ENCODE results near the gene OBSL1.

OBSL1 gene

GRCh38 chr2:219517954-219518778 lies 53.2 kb downstream of the OBSL1 start:
- TF ChIP-seq ZNF274 (IDR thresholded peaks at IDR 0.05; ENCODE audit: low read depth, low read length), result no peak
- no peak overlapping the region for H3K4me3 ChIP-seq (ENCODE audit: low read length)

GRCh38 chr2:219516888-219517287 lies 54.5 kb downstream of the OBSL1 start:
- no peak for TF ChIP-seq ZNF274 (IDR thresholded peaks at IDR 0.05; ENCODE audit: low read depth, low read length)
- H3K4me3 ChIP-seq (ENCODE audit: low read length), result no peak overlapping the region

- no peak overlapping the region for H3K4me3 ChIP-seq (ENCODE audit: low read length)
- no peak for TF ChIP-seq ZNF274 (IDR thresholded peaks at IDR 0.05; ENCODE audit: low read depth, low read length)
These were observed 55.3 kb downstream of the OBSL1 start for GRCh38 chr2:219515874-219516629.

GRCh38 chr2:219514836-219515235 lies 56.5 kb downstream of the OBSL1 start:
- no peak for TF ChIP-seq ZNF274 (IDR thresholded peaks at IDR 0.05; ENCODE audit: low read depth, low read length)
- no peak overlapping the region for H3K4me3 ChIP-seq (ENCODE audit: low read length)

- H3K4me3 ChIP-seq (ENCODE audit: low read length), result no peak within 1 kb of the TSS
- no peak for TF ChIP-seq ZNF274 (IDR thresholded peaks at IDR 0.05; ENCODE audit: low read depth, low read length)
These were observed 57.1 kb downstream of the OBSL1 start, which contains the start of gene ASIC4 for GRCh38 chr2:219514196-219514761. Gene ASIC4 (plus strand): TSS chr2:219514482. CDS start chr2:219514725, 243 bp downstream.

- no peak for TF ChIP-seq ZNF274 (IDR thresholded peaks at IDR 0.05; ENCODE audit: low read depth, low read length)
- H3K4me3 ChIP-seq (ENCODE audit: low read length), result no peak overlapping the region
These were observed 57.6 kb downstream of the OBSL1 start for GRCh38 chr2:219513787-219514186.

GRCh38 chr2:219512524-219513216 lies 58.7 kb downstream of the OBSL1 start:
- TF ChIP-seq ZNF274 (IDR thresholded peaks at IDR 0.05; ENCODE audit: low read depth, low read length), result no peak
- H3K4me3 ChIP-seq (ENCODE audit: low read length), result no peak overlapping the region

GRCh38 chr2:219511547-219512325 lies 59.6 kb downstream of the OBSL1 start:
- TF ChIP-seq ZNF274 (IDR thresholded peaks at IDR 0.05; ENCODE audit: low read depth, low read length), result no peak

GRCh38 chr2:219510512-219511135 lies 60.7 kb downstream of the OBSL1 start:
- H3K4me3 ChIP-seq (ENCODE audit: low read length), result no peak overlapping the region
- no peak for TF ChIP-seq ZNF274 (IDR thresholded peaks at IDR 0.05; ENCODE audit: low read depth, low read length)

More at GRCh38 chr2:219511547-219512325, 59.6 kb downstream of the OBSL1 start:
- H3K4me3 ChIP-seq (ENCODE audit: low read length), result no peak overlapping the region

- no peak overlapping the region for H3K4me3 ChIP-seq (ENCODE audit: low read length)
These were observed 61.4 kb downstream of the OBSL1 start for GRCh38 chr2:219509780-219510511.

GRCh38 chr2:219508971-219509779 lies 62.2 kb downstream of the OBSL1 start:
- H3K4me3 ChIP-seq (ENCODE audit: low read length), result no peak overlapping the region
- no peak for TF ChIP-seq ZNF274 (IDR thresholded peaks at IDR 0.05; ENCODE audit: low read depth, low read length)

More at GRCh38 chr2:219509780-219510511, 61.4 kb downstream of the OBSL1 start:
- no peak for TF ChIP-seq ZNF274 (IDR thresholded peaks at IDR 0.05; ENCODE audit: low read depth, low read length)

GRCh38 chr2:219508444-219508734 lies 63.0 kb downstream of the OBSL1 start:
- no peak for TF ChIP-seq ZNF274 (IDR thresholded peaks at IDR 0.05; ENCODE audit: low read depth, low read length)
- H3K4me3 ChIP-seq (ENCODE audit: low read length), result no peak overlapping the region
